Liver (tissue), 3 donors: ENCODE results near the gene CFAP65.

ENCODE experiments used
- FOXA1 ChIP-seq: IDR thresholded peaks from 2 replicates; pipeline ENCODE4 v1.6.1; 2016; ENCODE audit warnings: antibody characterized with exemption
- FOXA2 ChIP-seq: IDR thresholded peaks from 2 replicates; pipeline ENCODE4 v1.6.1; 2016; ENCODE audit warnings: antibody characterized with exemption
- GABPA ChIP-seq, 2 donors: IDR thresholded peaks in 1 of 2; conservative IDR thresholded peaks in 1 of 2; 2 replicates each; pipeline ENCODE4 v1.6.1; 2016; ENCODE audit warnings: antibody characterized with exemption in 2 of 2, mild to moderate bottlenecking in 1 of 2, moderate library complexity in 1 of 2
- HNF4G ChIP-seq: IDR thresholded peaks from 2 replicates; pipeline ENCODE4 v1.6.1; 2016; ENCODE audit warnings: antibody characterized with exemption
- JUND ChIP-seq, 2 donors: IDR thresholded peaks; 2 replicates each; pipeline ENCODE4 v1.6.1; 2016; ENCODE audit warnings: antibody characterized with exemption in 2 of 2
- MAX ChIP-seq: IDR thresholded peaks from 2 replicates; pipeline ENCODE4 v1.6.1; 2016; ENCODE audit warnings: antibody characterized with exemption
- RAD21 ChIP-seq, 2 donors: IDR thresholded peaks; 2 replicates each; pipeline ENCODE4 v1.6.1; 2016; ENCODE audit warnings: antibody characterized with exemption in 2 of 2, mild to moderate bottlenecking in 2 of 2
- RXRA ChIP-seq, 2 donors: IDR thresholded peaks; 2 replicates each; pipeline ENCODE4 v1.6.1; 2017 to 2018; ENCODE audit warnings: antibody characterized with exemption in 2 of 2, mild to moderate bottlenecking in 1 of 2
- SP1 ChIP-seq: IDR thresholded peaks from 2 replicates; pipeline ENCODE4 v1.6.1; 2018; ENCODE audit warnings: antibody characterized with exemption, mild to moderate bottlenecking
- TAF1 ChIP-seq: conservative IDR thresholded peaks from 2 replicates; pipeline ENCODE4 v1.6.1; 2016; ENCODE audit warnings: antibody characterized with exemption, mild to moderate bottlenecking
- YY1 ChIP-seq: IDR thresholded peaks from 2 replicates; pipeline ENCODE4 v1.6.1; 2016; ENCODE audit warnings: antibody characterized with exemption, mild to moderate bottlenecking
- TF ChIP-seq, protein P1 (sequence below): fragments of 150-350 bp; IDR thresholded peaks from 2 replicates; pipeline ENCODE4 v1.5.1; 2017; ENCODE audit warnings: improper control_type of control experiment, low read depth, low read length; ENCODE audit not compliant: missing input control
- TF ChIP-seq, protein P2 (sequence below): IDR thresholded peaks from 2 replicates; pipeline ENCODE4 v1.6.1; 2016; ENCODE audit warnings: antibody characterized with exemption, mild to moderate bottlenecking
- TF ChIP-seq, protein P3 (sequence below): IDR thresholded peaks from 2 replicates; pipeline ENCODE4 v1.6.1; 2016; ENCODE audit warnings: antibody characterized with exemption
- donor health status: healthy.
- donor health status: healthy.

DNA sequence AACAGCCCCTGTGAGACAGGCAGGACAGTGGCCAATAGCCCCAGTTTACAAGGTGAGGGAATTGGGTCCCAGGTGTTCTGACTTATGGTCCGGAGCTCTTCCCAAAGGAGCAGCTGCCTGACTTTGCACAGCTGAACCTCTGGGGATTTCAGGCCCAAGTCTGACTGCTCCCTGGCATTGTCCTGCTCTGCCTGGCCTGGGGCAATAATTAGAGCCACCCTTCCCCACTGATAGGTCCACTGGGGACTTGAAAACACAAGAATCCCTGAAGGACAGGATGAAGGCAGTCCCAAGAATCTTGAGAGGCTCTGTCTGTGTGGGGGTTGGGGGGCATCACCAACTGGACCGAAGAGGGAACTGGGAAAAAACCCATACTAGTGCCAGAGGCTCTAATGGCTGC is 52.7 kb downstream of the CFAP65 start:
- TF ChIP-seq, protein P1, sequence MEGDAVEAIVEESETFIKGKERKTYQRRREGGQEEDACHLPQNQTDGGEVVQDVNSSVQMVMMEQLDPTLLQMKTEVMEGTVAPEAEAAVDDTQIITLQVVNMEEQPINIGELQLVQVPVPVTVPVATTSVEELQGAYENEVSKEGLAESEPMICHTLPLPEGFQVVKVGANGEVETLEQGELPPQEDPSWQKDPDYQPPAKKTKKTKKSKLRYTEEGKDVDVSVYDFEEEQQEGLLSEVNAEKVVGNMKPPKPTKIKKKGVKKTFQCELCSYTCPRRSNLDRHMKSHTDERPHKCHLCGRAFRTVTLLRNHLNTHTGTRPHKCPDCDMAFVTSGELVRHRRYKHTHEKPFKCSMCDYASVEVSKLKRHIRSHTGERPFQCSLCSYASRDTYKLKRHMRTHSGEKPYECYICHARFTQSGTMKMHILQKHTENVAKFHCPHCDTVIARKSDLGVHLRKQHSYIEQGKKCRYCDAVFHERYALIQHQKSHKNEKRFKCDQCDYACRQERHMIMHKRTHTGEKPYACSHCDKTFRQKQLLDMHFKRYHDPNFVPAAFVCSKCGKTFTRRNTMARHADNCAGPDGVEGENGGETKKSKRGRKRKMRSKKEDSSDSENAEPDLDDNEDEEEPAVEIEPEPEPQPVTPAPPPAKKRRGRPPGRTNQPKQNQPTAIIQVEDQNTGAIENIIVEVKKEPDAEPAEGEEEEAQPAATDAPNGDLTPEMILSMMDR, result no peak
- TF ChIP-seq, protein P2, sequence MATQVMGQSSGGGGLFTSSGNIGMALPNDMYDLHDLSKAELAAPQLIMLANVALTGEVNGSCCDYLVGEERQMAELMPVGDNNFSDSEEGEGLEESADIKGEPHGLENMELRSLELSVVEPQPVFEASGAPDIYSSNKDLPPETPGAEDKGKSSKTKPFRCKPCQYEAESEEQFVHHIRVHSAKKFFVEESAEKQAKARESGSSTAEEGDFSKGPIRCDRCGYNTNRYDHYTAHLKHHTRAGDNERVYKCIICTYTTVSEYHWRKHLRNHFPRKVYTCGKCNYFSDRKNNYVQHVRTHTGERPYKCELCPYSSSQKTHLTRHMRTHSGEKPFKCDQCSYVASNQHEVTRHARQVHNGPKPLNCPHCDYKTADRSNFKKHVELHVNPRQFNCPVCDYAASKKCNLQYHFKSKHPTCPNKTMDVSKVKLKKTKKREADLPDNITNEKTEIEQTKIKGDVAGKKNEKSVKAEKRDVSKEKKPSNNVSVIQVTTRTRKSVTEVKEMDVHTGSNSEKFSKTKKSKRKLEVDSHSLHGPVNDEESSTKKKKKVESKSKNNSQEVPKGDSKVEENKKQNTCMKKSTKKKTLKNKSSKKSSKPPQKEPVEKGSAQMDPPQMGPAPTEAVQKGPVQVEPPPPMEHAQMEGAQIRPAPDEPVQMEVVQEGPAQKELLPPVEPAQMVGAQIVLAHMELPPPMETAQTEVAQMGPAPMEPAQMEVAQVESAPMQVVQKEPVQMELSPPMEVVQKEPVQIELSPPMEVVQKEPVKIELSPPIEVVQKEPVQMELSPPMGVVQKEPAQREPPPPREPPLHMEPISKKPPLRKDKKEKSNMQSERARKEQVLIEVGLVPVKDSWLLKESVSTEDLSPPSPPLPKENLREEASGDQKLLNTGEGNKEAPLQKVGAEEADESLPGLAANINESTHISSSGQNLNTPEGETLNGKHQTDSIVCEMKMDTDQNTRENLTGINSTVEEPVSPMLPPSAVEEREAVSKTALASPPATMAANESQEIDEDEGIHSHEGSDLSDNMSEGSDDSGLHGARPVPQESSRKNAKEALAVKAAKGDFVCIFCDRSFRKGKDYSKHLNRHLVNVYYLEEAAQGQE, result no peak
- TF ChIP-seq JUND (IDR thresholded peaks at IDR 0.05), result no peak
- no peak for TF ChIP-seq YY1
- no peak for TF ChIP-seq RAD21 (IDR thresholded peaks at IDR 0.05)
- no peak for TF ChIP-seq GABPA (IDR thresholded peaks at IDR 0.05 in 1 of 2, conservative IDR thresholded peaks at IDR 0.05 in 1 of 2)
- TF ChIP-seq TAF1, result no peak
- no peak for TF ChIP-seq FOXA2
- TF ChIP-seq HNF4G, result no peak
- TF ChIP-seq SP1, result no peak
- no peak for TF ChIP-seq RXRA (IDR thresholded peaks at IDR 0.05)
- TF ChIP-seq FOXA1, result no peak
- no peak for TF ChIP-seq MAX
- TF ChIP-seq, protein P3, sequence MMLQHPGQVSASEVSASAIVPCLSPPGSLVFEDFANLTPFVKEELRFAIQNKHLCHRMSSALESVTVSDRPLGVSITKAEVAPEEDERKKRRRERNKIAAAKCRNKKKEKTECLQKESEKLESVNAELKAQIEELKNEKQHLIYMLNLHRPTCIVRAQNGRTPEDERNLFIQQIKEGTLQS, result no peak
